H1 (cell line): ENCODE data around the gene BMX. TPM values are rescaled to one million over a fixed set of nuclear protein-coding genes. Genes with fewer than 3 reads are reported as not detected.

Source experiments
- CTCF ChIA-PET: fragments of 300-600 bp; sonication (Branson Sonifier 250); formaldehyde crosslinking; loops from one replicate; lab custom pipeline; 2021; ENCODE audit not compliant: partially characterized antibody; lab: Charles Lee
- POLR2A ChIA-PET: fragments of 300-600 bp; sonication (Branson Sonifier 250); formaldehyde crosslinking; loops from one replicate; lab custom pipeline; 2021; ENCODE audit warnings: inconsistent platforms; ENCODE audit not compliant: partially characterized antibody; lab: Charles Lee
- DNase-seq, 2 experiments: peaks; one replicate each; pipeline versions ENCODE4 v3.0.0 to v3.0.0-alpha.2; 2010 to 2022; ENCODE audit warnings: low spot score in 2 of 2, low read depth in 1 of 2, mixed read lengths in 1 of 2
- FAIRE-seq: peaks from 2 replicates; lab custom pipeline; 2011; peaks lifted over from hg19 to GRCh38; lab: Jason Lieb, UNC
- H2AFZ ChIP-seq: 2 replicates; pipeline ENCODE4 v1.8.1; 2012; ENCODE audit warnings: low read length, inconsistent platforms
- H2AK5ac ChIP-seq: 2 replicates; pipeline ENCODE4 v1.6.1; 2013; ENCODE audit warnings: low read depth, low read length
- H2BK120ac ChIP-seq: replicated peaks from 2 replicates; pipeline ENCODE3; 2013; ENCODE audit warnings: low read depth, low read length, inconsistent platforms
- H2BK12ac ChIP-seq: 2 replicates; pipeline ENCODE4 v1.6.1; 2013; ENCODE audit warnings: low read depth, low read length
- H2BK15ac ChIP-seq: 2 replicates; pipeline ENCODE4 v1.6.1; 2013; ENCODE audit warnings: low read length
- H2BK20ac ChIP-seq: 2 replicates; pipeline ENCODE4 v1.6.1; 2013; ENCODE audit warnings: low read length
- H2BK5ac ChIP-seq: 2 replicates; pipeline ENCODE4 v1.6.1; 2013; ENCODE audit warnings: low read depth, low read length
- H3K14ac ChIP-seq: 2 replicates; pipeline ENCODE4 v1.6.1; 2013; ENCODE audit warnings: inconsistent platforms; ENCODE audit not compliant: insufficient read length
- H3K18ac ChIP-seq: 2 replicates; pipeline ENCODE4 v1.6.1; 2013; ENCODE audit warnings: low read length; ENCODE audit errors: extremely low read depth
- H3K23ac ChIP-seq: 2 replicates; pipeline ENCODE4 v1.6.1; 2013; ENCODE audit warnings: inconsistent platforms; ENCODE audit not compliant: insufficient read length
- H3K23me2 ChIP-seq: 2 replicates; pipeline ENCODE4 v1.6.1; 2013; ENCODE audit warnings: low read depth, low read length
- H3K27ac ChIP-seq: 2 replicates; pipeline ENCODE4 v1.6.1; 2011; ENCODE audit warnings: low read depth, low read length, inconsistent platforms
- H3K27me3 ChIP-seq, 4 experiments: replicated peaks in 1 of 4; 1 replicate in 1 of 4; 2 replicates in 3 of 4; pipeline versions ENCODE4 v1.6.1 to v1.8.1; 2011 to 2013; ENCODE audit warnings: low read length in 3 of 4, mild to moderate bottlenecking in 3 of 4, inconsistent platforms in 2 of 4, mixed read lengths in 2 of 4, moderate library complexity in 1 of 4; ENCODE audit not compliant: control insufficient read depth in 3 of 4, insufficient read depth in 3 of 4; ENCODE audit errors: extremely low read depth in 1 of 4
- H3K36me3 ChIP-seq, 4 experiments: 2 replicates each; pipeline versions ENCODE4 v1.6.1 to v1.8.1; 2011 to 2013; ENCODE audit warnings: mild to moderate bottlenecking in 4 of 4, low read length in 3 of 4, moderate library complexity in 2 of 4, control low read depth in 1 of 4, inconsistent platforms in 1 of 4; ENCODE audit not compliant: insufficient read depth in 4 of 4, control insufficient read depth in 2 of 4
- H3K4ac ChIP-seq: replicated peaks from 2 replicates; pipeline ENCODE3; 2013; ENCODE audit warnings: low read length, low read depth, mixed read lengths, inconsistent platforms; ENCODE audit not compliant: insufficient read length
- H3K4me1 ChIP-seq, 4 experiments: replicated peaks in 1 of 4; 1 replicate in 1 of 4; 2 replicates in 3 of 4; pipeline versions ENCODE4 v1.6.1 to v1.8.1; 2011 to 2013; ENCODE audit warnings: low read length in 3 of 4, inconsistent platforms in 2 of 4, mixed read lengths in 1 of 4; ENCODE audit not compliant: insufficient read depth in 4 of 4, control insufficient read depth in 3 of 4
- H3K4me2 ChIP-seq, 2 experiments: 2 replicates each; pipeline versions ENCODE4 v1.6.1 to v1.8.1; 2011 to 2013; ENCODE audit warnings: low read depth in 2 of 2, low read length in 2 of 2, control low read depth in 1 of 2, inconsistent platforms in 1 of 2, mild to moderate bottlenecking in 1 of 2; ENCODE audit not compliant: insufficient read depth in 1 of 2
- H3K4me3 ChIP-seq, 4 experiments: fragments of 200-600, 300-600 bp in 1 of 4; sonication (generic), shearing (Covaris generic), sonication (Bioruptor Twin) in 1 of 4; 2 replicates each; pipeline versions ENCODE4 v1.5.1 to v1.8.1; 2011 to 2016; ENCODE audit warnings: low read length in 4 of 4, low read depth in 3 of 4, control low read depth in 2 of 4, inconsistent platforms in 2 of 4, mild to moderate bottlenecking in 2 of 4, mixed read lengths in 1 of 4, moderate library complexity in 1 of 4; ENCODE audit not compliant: insufficient read depth in 2 of 4; ENCODE audit errors: extremely low read depth in 1 of 4
- H3K56ac ChIP-seq: replicated peaks from 2 replicates; pipeline ENCODE3; 2013; ENCODE audit warnings: low read depth, mild to moderate bottlenecking, mixed read lengths, low read length, inconsistent platforms; ENCODE audit not compliant: insufficient read length
- H3K79me1 ChIP-seq: 2 replicates; pipeline ENCODE4 v1.6.1; 2013; ENCODE audit warnings: low read depth, low read length, control low read depth
- H3K79me2 ChIP-seq, 2 experiments: 2 replicates each; pipeline versions ENCODE4 v1.6.1 to v1.8.1; 2012 to 2013; ENCODE audit warnings: low read length in 2 of 2, mild to moderate bottlenecking in 2 of 2, inconsistent platforms in 1 of 2; ENCODE audit not compliant: insufficient read depth in 2 of 2, control insufficient read depth in 1 of 2
- H3K9ac ChIP-seq, 4 experiments: replicated peaks in 1 of 4; 1 replicate in 1 of 4; 2 replicates in 3 of 4; pipeline versions ENCODE4 v1.6.1 to v1.8.1; 2011 to 2013; ENCODE audit warnings: low read depth in 3 of 4, low read length in 3 of 4, control low read depth in 2 of 4, mild to moderate bottlenecking in 2 of 4, moderate library complexity in 2 of 4, inconsistent platforms in 1 of 4; ENCODE audit errors: extremely low read depth in 1 of 4
- H3K9me3 ChIP-seq, 2 experiments: 2 replicates each; pipeline versions ENCODE4 v1.6.1 to v1.8.1; 2012 to 2013; ENCODE audit warnings: mild to moderate bottlenecking in 2 of 2, moderate library complexity in 2 of 2, control low read depth in 1 of 2, inconsistent platforms in 1 of 2, low read depth in 1 of 2, low read length in 1 of 2, mixed read lengths in 1 of 2; ENCODE audit not compliant: insufficient read depth in 2 of 2
- H4K20me1 ChIP-seq, 2 experiments: replicated peaks in 1 of 2; 2 replicates each; pipeline versions ENCODE3 to v1.8.1; 2011 to 2013; ENCODE audit warnings: inconsistent platforms in 2 of 2, low read length in 2 of 2, mild to moderate bottlenecking in 1 of 2; ENCODE audit not compliant: insufficient read depth in 2 of 2, control insufficient read depth in 1 of 2
- H4K5ac ChIP-seq: 2 replicates; pipeline ENCODE4 v1.6.1; 2013; ENCODE audit warnings: low read length, low read depth, mixed read lengths, inconsistent platforms; ENCODE audit not compliant: insufficient read length
- H4K8ac ChIP-seq: 2 replicates; pipeline ENCODE4 v1.8.0; 2013; ENCODE audit warnings: mild to moderate bottlenecking, moderate library complexity, low read length, inconsistent platforms; ENCODE audit not compliant: insufficient read depth; ENCODE audit errors: extremely low read depth
- H4K91ac ChIP-seq: replicated peaks from 2 replicates; pipeline ENCODE3; 2013; ENCODE audit warnings: low read length, mixed read lengths, inconsistent platforms; ENCODE audit not compliant: insufficient read length
- BACH1 ChIP-seq: IDR thresholded peaks from 2 replicates; pipeline ENCODE4 v1.6.1; 2012; ENCODE audit warnings: low read length, improper control_type of control experiment
- BCL11A ChIP-seq, 2 experiments: IDR thresholded peaks; one replicate each; pipeline ENCODE4 v1.6.1; 2011; ENCODE audit warnings: low read depth in 2 of 2, low read length in 2 of 2, mild to moderate bottlenecking in 2 of 2
- CTCF ChIP-seq, 3 experiments: IDR thresholded peaks; 1 replicate in 2 of 3; 2 replicates in 1 of 3; pipeline versions ENCODE4 v1.5.1 to v1.6.1; 2011; ENCODE audit warnings: low read length in 3 of 3, mild to moderate bottlenecking in 3 of 3, inconsistent platforms in 2 of 3, low read depth in 1 of 3, moderate library complexity in 1 of 3; ENCODE audit not compliant: insufficient read depth in 1 of 3; ENCODE audit errors: control extremely low read depth in 1 of 3
- GTF2F1 ChIP-seq: IDR thresholded peaks from 2 replicates; pipeline ENCODE4 v1.6.1; 2012; ENCODE audit warnings: low read depth, low read length, improper control_type of control experiment, borderline replicate concordance
- JUN ChIP-seq: IDR thresholded peaks from 2 replicates; pipeline ENCODE4 v1.6.1; 2011; ENCODE audit warnings: low read depth, mild to moderate bottlenecking, improper control_type of control experiment, low read length
- KDM4A ChIP-seq: IDR thresholded peaks from one replicate; pipeline ENCODE4 v1.7.1; 2012; ENCODE audit warnings: low read depth, mild to moderate bottlenecking, moderate library complexity, low read length, inconsistent platforms; ENCODE audit not compliant: severe bottlenecking
- KDM5A ChIP-seq: fragments of 200-600 bp; IDR thresholded peaks from 2 replicates; pipeline ENCODE4 v1.7.1; 2012; ENCODE audit warnings: mild to moderate bottlenecking, low read length, inconsistent platforms, mixed read lengths
- SP2 ChIP-seq: IDR thresholded peaks from 2 replicates; pipeline ENCODE4 v1.6.1; 2012; ENCODE audit warnings: mild to moderate bottlenecking, low read length, inconsistent platforms
- SUZ12 ChIP-seq: fragments of 200-600 bp; sonication (generic); IDR thresholded peaks from 2 replicates; pipeline ENCODE4 v1.6.1; 2012; ENCODE audit warnings: mild to moderate bottlenecking, inconsistent platforms, low read length, moderate library complexity, mixed read lengths
- TAF1 ChIP-seq: IDR thresholded peaks from 2 replicates; pipeline ENCODE4 v1.6.1; 2011; ENCODE audit warnings: mild to moderate bottlenecking, low read depth, low read length
- TBP ChIP-seq: IDR thresholded peaks from 2 replicates; pipeline ENCODE4 v1.6.1; 2011; ENCODE audit warnings: low read depth, low read length, improper control_type of control experiment
- WGBS, 2 experiments: shearing (Covaris generic) in 1 of 2; methylation state at CpG; one replicate each; pipeline versions ENCODE4 v1.1.6 to v1.1.7; 2013 to 2015; ENCODE audit warnings: low lambda C conversion rate in 2 of 2, mixed read lengths in 2 of 2, inconsistent platforms in 1 of 2, low coverage in 1 of 2, missing lambda C conversion rate in 1 of 2; ENCODE audit not compliant: insufficient replicate concordance in 2 of 2, insufficient coverage in 1 of 2, insufficient read length in 1 of 2; ENCODE audit errors: extremely low coverage in 1 of 2, missing lambda C conversion rate in 1 of 2; 5-methylcytosine and 5-hydroxymethylcytosine counted together
- polyA plus RNA-seq, 7 experiments: library from polyadenylated mRNA; depleted of rRNA in 3 of 7; stranded (reverse) in 5 of 7; unstranded in 2 of 7; fragments of >200 nt in 5 of 7; fragments of 200-250 nt in 2 of 7; gene quantifications; 1 replicate in 5 of 7; 2 replicates in 1 of 7; 4 replicates in 1 of 7; pipeline versions ENCODE4 v1.2.1 to v1.2.3, GENCODE V29; 2011 to 2013; ENCODE audit warnings: missing spikeins in 2 of 7, mixed read lengths in 2 of 7
- total RNA-seq: library from RNA; stranded (reverse); fragmentation: NEBNext Ultra II Directional; extraction: Animal tissue kit (Norgen Biotek cat#: 25700); gene quantifications from 2 replicates; pipeline ENCODE4 v1.2.1, GENCODE V29; 2021

Gene BMX
- total and polyA plus RNA-seq, 2 of the 8 experiments (the other 6 are each of a cell fraction or from before 2014, with no cell fraction given): not detected

GRCh38 chrX:15598026-15598425 is 97.4 kb downstream of the BMX start:
- Histone ChIP-seq H2BK15ac (no peak overlapping the region), H4K5ac (no peak overlapping the region), H3K79me2 (no peaks in the 10 kb centered on the region), H3K9me3 (no peaks in the 10 kb centered on the region), H4K91ac (no peak overlapping the region), H3K36me3 (no peaks in the 10 kb centered on the region), H3K4me1 (no peaks in the 10 kb centered on the region), H2BK120ac (no peak overlapping the region), H4K8ac (no peak overlapping the region), H3K18ac (no peak overlapping the region), H3K56ac (no peak overlapping the region), H2AFZ (no peak overlapping the region), H2BK5ac (no peak overlapping the region), H3K9ac (no peak overlapping the region), H3K23me2 (no peaks in the 10 kb centered on the region), H3K23ac (no peak overlapping the region), H4K20me1 (no peaks in the 10 kb centered on the region), H3K14ac (no peak overlapping the region), H2AK5ac (no peak overlapping the region), H3K27ac (no peak overlapping the region), H3K4ac (no peak overlapping the region), H2BK20ac (no peak overlapping the region), H3K4me3 (no peak overlapping the region), H3K79me1 (no peaks in the 10 kb centered on the region), H3K4me2 (no peak overlapping the region), H2BK12ac (no peak overlapping the region), H3K27me3 (no peaks in the 10 kb centered on the region)
- 94% methylated on average over 3 of the region's 3 CpGs; no CpG with 5 or more reads in 1 of the 2 experiments for WGBS, 2 experiments
- CTCF ChIA-PET: no interaction called here
- FAIRE-seq: no peak
- DNase-seq: no peak
- TF ChIP-seq BCL11A (IDR thresholded peaks at IDR 0.05; ENCODE audit: low read depth in 2 of 2, low read length in 2 of 2): no peak
- no peak for TF ChIP-seq JUN
- no peak for TF ChIP-seq CTCF (IDR thresholded peaks at IDR 0.05; ENCODE audit: control extremely low read depth in 1 of 3, insufficient read depth in 1 of 3, low read depth in 1 of 3, low read length in 3 of 3)
- TF ChIP-seq SP2: no peak
- TF ChIP-seq SUZ12: no peak
- TF ChIP-seq GTF2F1: no peak
- TF ChIP-seq TBP: no peak
- TF ChIP-seq BACH1: no peak
- TF ChIP-seq TAF1: no peak
- no peak for TF ChIP-seq KDM4A
- TF ChIP-seq KDM5A: no peak
- POLR2A ChIA-PET: no interaction called here
